ENCODE results near the gene TRIM41.
"Not testable (repeated sequence)": the region's sequence is repeated elsewhere in the genome, so short reads cannot be mapped to it uniquely, and the experiment has no call there.

The TRIM41 gene

GRCh38 chr5:181212080-181212479 lies 11.0 kb upstream of the TRIM41 start:
- no peak for DNase-seq

DNA sequence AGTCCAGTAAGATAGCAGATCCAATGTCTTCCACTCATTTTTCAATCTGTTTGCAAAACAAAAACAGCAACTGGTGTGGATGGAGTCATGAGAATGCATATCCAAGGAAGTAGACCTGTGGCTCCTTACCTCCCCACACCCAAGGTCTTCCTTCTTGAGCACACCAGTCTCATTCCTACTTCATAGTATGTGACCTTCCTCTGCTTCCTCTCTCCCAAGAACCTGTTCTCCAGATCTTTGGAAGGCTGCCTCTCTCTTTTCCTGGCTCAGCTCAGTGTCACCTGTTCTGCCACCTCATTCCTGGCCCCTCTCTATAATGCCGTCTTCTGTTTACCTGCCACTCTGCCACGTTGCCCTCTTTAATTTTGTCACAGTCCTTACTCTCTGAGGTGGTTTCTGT lies 10.1 kb upstream of the TRIM41 start:
- DNase-seq: no peak

GRCh38 chr5:181214249-181214648 lies 8.8 kb upstream of the TRIM41 start:
- not testable (repeated sequence) for DNase-seq

GRCh38 chr5:181215997-181216989 lies 6.8 kb upstream of the TRIM41 start:
- no peak for DNase-seq

GRCh38 chr5:181217111-181217802 lies 5.8 kb upstream of the TRIM41 start:
- DNase-seq: no peak

DNA sequence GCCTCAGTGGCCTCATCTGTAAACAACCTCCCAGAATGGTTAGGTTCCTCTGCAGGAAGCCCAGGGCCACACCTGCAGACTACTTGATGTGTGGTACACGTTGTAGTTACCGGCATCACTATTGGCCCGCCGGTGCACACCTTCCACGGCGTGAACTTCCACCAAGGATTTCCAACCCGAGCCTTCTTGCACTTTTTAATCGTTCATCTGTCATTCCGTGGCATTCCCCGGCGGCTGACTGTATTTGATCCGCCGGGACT lies 5.3 kb upstream of the TRIM41 start:
- no peak for DNase-seq

DNA sequence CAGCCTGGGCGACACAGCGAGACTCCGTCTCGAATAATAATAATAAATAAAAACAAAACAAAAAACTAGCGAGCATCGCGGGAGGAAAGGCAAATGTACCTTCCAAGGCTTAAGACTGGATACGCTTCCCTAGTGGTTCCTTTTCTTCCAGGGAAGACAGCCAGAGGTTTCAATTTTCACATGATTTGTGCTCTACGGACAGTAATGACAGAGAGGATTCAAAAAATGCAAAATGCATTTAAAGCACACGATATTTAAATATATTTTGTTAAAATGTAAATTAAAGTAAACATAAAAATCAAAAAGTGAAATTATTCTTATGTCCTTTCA lies 4.3 kb upstream of the TRIM41 start:
- DNase-seq: no peak

GRCh38 chr5:181219262-181220177 lies 3.6 kb upstream of the TRIM41 start:
- DNase-seq: no peak

DNA sequence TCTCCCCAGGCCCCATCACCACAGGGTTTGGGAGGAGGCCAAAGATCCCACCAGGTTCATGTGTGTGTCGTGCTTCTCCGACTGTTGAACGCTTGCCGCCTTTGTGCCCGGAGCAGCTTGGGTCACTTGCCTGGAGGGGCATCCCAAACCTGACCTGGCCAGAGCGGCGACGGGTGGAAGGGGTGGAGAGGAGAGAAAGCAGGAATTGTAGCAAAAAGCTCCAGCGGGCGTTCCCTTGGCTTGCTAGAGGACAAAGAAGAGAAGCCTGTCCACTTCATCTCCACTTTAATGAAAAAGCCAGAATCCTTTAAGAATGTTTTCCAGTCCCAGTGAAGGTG lies 2.9 kb upstream of the TRIM41 start:
- no peak for DNase-seq

DNA sequence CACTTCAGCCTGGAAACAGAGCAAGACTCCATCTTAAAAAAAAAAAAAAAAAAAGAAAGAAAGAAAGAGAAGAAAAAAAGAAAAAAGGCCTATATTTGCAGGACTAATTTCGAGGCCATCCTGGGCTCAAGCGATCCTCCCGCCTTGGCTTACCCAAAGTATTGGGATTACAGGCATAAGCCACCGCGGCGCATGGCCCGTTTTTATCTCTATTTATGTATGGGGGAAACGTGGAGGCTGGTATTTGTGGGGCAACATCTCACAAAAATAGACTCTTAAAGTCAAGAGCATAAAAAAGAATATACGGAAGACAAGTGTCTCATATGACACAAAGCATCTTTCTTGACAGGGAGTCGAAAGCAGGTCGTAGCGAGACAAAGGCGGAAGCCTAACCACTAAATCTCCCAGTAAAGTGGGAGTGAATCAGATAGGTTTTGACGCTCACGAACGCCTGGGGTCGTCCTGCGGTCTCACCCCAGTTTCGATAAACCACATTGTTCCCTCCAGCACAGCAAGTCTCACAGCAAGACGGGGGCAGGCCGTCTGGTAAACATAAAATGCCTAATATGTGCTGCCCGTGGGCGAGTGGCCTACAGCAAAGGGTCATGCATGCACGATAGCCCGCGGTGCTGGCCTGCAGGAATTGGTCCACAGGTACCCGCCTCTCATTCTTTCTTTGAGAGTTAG lies 1.8 kb upstream of the TRIM41 start:
- no peak for DNase-seq

DNA sequence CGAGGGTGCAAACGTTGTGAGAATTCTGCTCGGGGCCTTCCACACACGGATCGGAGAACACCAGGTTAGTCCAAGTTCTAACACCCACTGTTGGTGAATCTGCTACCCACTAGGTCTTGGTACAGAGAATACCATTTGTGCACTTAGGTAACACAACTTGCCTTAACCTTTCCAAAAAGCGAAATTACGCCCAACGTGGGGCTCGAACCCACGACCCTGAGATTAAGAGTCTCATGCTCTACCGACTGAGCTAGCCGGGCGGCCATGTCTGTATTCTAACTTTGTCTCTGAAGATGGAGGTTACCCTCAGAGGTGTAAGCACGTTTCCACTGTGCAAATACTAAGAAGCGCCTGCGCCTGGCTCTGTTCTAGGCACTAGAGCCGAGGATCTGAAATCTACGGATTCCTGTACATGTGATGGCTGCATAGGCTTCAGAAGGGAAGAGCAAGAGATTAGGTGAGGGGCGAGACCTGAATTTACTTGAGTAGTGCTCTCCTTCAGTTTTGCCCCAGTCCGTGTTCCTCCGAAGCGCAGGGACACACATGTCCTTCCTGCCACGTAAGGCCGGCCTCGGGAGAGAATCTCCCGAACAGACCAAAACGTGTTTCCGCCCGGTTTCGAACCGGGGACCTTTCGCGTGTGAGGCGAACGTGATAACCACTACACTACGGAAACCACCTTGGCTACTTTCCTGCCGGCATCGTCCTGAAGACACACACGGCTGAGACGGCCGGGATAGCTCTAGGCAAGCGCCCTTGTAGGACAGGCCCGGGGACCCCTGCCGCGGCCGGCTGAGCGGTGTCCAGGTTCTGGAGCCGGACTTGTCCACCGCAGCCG lies 1.1 kb upstream of the TRIM41 start:
- DNase-seq: no peak

GRCh38 chr5:181222630-181223057 lies 437 bp upstream of the TRIM41 start:
- DNase-seq: no peak

DNA sequence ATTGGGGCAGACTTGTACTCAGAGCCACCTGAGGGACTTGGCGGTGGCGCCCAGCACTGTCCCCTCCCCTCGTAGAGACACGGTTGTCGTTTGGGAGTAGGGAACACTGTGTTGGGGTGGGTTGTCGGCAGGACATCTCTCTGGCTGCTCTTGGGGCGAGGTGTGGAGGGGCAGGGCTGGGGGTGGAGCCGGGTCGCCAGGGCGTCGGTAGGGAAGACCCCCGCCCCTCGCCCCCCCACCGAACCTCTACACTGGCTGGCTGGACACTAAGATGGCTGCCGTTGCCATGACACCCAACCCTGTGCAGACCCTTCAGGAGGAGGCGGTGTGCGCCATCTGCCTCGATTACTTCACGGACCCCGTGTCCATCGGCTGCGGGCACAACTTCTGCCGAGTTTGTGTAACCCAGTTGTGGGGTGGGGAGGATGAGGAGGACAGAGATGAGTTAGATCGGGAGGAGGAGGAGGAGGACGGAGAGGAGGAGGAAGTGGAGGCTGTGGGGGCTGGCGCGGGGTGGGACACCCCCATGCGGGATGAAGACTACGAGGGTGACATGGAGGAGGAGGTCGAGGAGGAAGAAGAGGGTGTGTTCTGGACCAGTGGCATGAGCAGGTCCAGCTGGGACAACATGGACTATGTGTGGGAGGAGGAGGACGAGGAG lies 778 bp downstream of the TRIM41 start:
- DNase-seq: no peak

- DNase-seq: no peak
These were observed 1.5 kb downstream of the TRIM41 start for GRCh38 chr5:181224390-181225229.

- no peak for DNase-seq
These were observed 6.9 kb downstream of the TRIM41 start for GRCh38 chr5:181229996-181230395.

- DNase-seq: no peak
These were observed 7.5 kb downstream of the TRIM41 start for GRCh38 chr5:181230551-181230950.

- no peak for DNase-seq
These were observed 8.4 kb downstream of the TRIM41 start for GRCh38 chr5:181231432-181231831.

- DNase-seq: no peak
These were observed 9.5 kb downstream of the TRIM41 start for GRCh38 chr5:181232593-181232992.

GRCh38 chr5:181233088-181233800 lies 10.2 kb downstream of the TRIM41 start:
- no peak for DNase-seq
